Choroid plexus epithelial cell (primary cell): Measurements from ENCODE around the gene TBX18.

ENCODE experiments used
- DNase-seq: peaks from one replicate; pipeline ENCODE4 v3.0.0-alpha.2; 2010; ENCODE audit warnings: low read depth
- H3K4me3 ChIP-seq: 2 replicates; pipeline ENCODE4 v1.5.1; 2011; ENCODE audit warnings: low read depth, mild to moderate bottlenecking, control low read depth, low read length, moderate library complexity
- CTCF ChIP-seq: conservative IDR thresholded peaks from 2 replicates; pipeline ENCODE4 v1.5.1; 2011; ENCODE audit warnings: low read depth, mild to moderate bottlenecking, control low read depth, inconsistent platforms, low read length, moderate library complexity

Gene TBX18

GRCh38 chr6:84738996-84739865, 25.2 kb downstream of the TBX18 start:
- TF ChIP-seq CTCF, result no peak
- no peak for DNase-seq
- no peak overlapping the region for H3K4me3 ChIP-seq

- no peak for DNase-seq
- TF ChIP-seq CTCF, result no peak
Measured at GRCh38 chr6:84733889-84734288, 30.5 kb downstream of the TBX18 start.

GRCh38 chr6:84731901-84732300, 32.5 kb downstream of the TBX18 start:
- TF ChIP-seq CTCF, result no peak
- DNase-seq, result peak; percentile 23
- H3K4me3 ChIP-seq, result no peak overlapping the region

More at GRCh38 chr6:84733889-84734288, 30.5 kb downstream of the TBX18 start:
- no peak overlapping the region for H3K4me3 ChIP-seq

- H3K4me3 ChIP-seq, result no peak overlapping the region
- peak; percentile 28 for DNase-seq
- no peak for TF ChIP-seq CTCF
Measured at GRCh38 chr6:84731401-84731800, 33.0 kb downstream of the TBX18 start.

- TF ChIP-seq CTCF, result peak; percentile 63
- no peak overlapping the region for H3K4me3 ChIP-seq
- peak; percentile 70 for DNase-seq
Measured at GRCh38 chr6:84728602-84729001, 35.8 kb downstream of the TBX18 start.

- H3K4me3 ChIP-seq, result no peak overlapping the region
- DNase-seq, result no peak
- TF ChIP-seq CTCF, result no peak
Measured at GRCh38 chr6:84719152-84719551, 45.2 kb downstream of the TBX18 start.
